KBM-7 (cell line): ENCODE results near the gene MS4A4A.
A peak's percentile ranks its signal among the peaks of the same experiment; 100 is the strongest.

ENCODE experiments used
- DNase-seq: peaks from one replicate; pipeline ENCODE4 v3.0.0-alpha.2; 2015
- in situ Hi-C: fragments of 300-500 bp; cut with MboI; formaldehyde crosslinking; loops from 2 replicates; pipeline ENCODE4 v1.14.3; 2020; ENCODE audit warnings: low sequenced_read_pairs, low pct_unique_long_range_greater_than_20kb, mixed read lengths

MS4A4A gene

GRCh38 chr11:60343094-60343704 lies 62.7 kb downstream of the MS4A4A start:
- in situ Hi-C loops: loop anchor here (10.0 kb wide), 1 partner anchor 142 kb away; no protein-coding TSS in a partner anchor
- DNase-seq: peak; percentile 45

- no peak for DNase-seq
- in situ Hi-C loops: loop anchor here (10.0 kb wide), 1 partner anchor 141 kb away; no protein-coding TSS in a partner anchor
These were observed 63.7 kb downstream of the MS4A4A start for GRCh38 chr11:60344146-60344545.

- in situ Hi-C loops: loop anchor here (10.0 kb wide), 1 partner anchor 139 kb away; no protein-coding TSS in a partner anchor
- DNase-seq: peak; percentile 50
These were observed 65.0 kb downstream of the MS4A4A start for GRCh38 chr11:60345489-60345888.

GRCh38 chr11:60347084-60347797 lies 66.8 kb downstream of the MS4A4A start:
- no peak for DNase-seq
- in situ Hi-C loops: loop anchor here (10.0 kb wide), 1 partner anchor 138 kb away; no protein-coding TSS in a partner anchor

GRCh38 chr11:60348116-60348515 lies 67.7 kb downstream of the MS4A4A start:
- no peak for DNase-seq
- in situ Hi-C loops: loop anchor here (10.0 kb wide), 1 partner anchor 137 kb away; no protein-coding TSS in a partner anchor

- in situ Hi-C loops: loop anchor here (10.0 to 25.0 kb wide), 2 partner anchors 135 to 262 kb away; no protein-coding TSS in a partner anchor
- peak; percentile 40 for DNase-seq
These were observed 69.5 kb downstream of the MS4A4A start for GRCh38 chr11:60349990-60350389.

GRCh38 chr11:60357771-60358170 lies 77.3 kb downstream of the MS4A4A start:
- DNase-seq: peak; percentile 38
- in situ Hi-C loops: loop anchor here (25.0 kb wide), 1 partner anchor 255 kb away; no protein-coding TSS in a partner anchor
